Hippocampal formation (tissue), 2 donors: ENCODE results near the gene AAK1.
"Not testable (repeated sequence)": the region's sequence is repeated elsewhere in the genome, so short reads cannot be mapped to it uniquely, and the experiment has no call there.

Experiments used
- DNase-seq, 2 donors: peaks; one replicate each; lab custom pipeline; 2025; lab: John Stamatoyannopoulos, UW

The AAK1 gene

GRCh38 chr2:69659941-69660483, 16.5 kb upstream of the AAK1 start:
- no peak for DNase-seq

GRCh38 chr2:69659349-69659748, 15.8 kb upstream of the AAK1 start:
- DNase-seq = no peak

- DNase-seq = no peak
Measured at GRCh38 chr2:69652206-69652605, 8.7 kb upstream of the AAK1 start.

- not testable (repeated sequence) for DNase-seq
Measured at GRCh38 chr2:69647196-69647595, 3.7 kb upstream of the AAK1 start.

- DNase-seq = no peak
Measured at GRCh38 chr2:69646714-69647113, 3.2 kb upstream of the AAK1 start.

- no peak for DNase-seq
Measured at GRCh38 chr2:69645921-69646320, 2.4 kb upstream of the AAK1 start.

- peak in 1 of 2 donors; percentile 23 for DNase-seq
Measured at GRCh38 chr2:69645031-69645431, 1.5 kb upstream of the AAK1 start.

GRCh38 chr2:69644506-69644979, 1.0 kb upstream of the AAK1 start:
- no peak for DNase-seq

- peak; percentile 40 to 49 for DNase-seq
Measured at GRCh38 chr2:69642709-69643601, 584 bp downstream of the AAK1 start.

GRCh38 chr2:69641887-69642708, 1.4 kb downstream of the AAK1 start:
- DNase-seq = no peak

GRCh38 chr2:69641471-69641870, 2.1 kb downstream of the AAK1 start:
- DNase-seq = no peak

GRCh38 chr2:69639266-69639665, 4.3 kb downstream of the AAK1 start:
- no peak for DNase-seq

- DNase-seq = no peak
Measured at GRCh38 chr2:69638630-69639029, 4.9 kb downstream of the AAK1 start.

GRCh38 chr2:69637923-69638322, 5.6 kb downstream of the AAK1 start:
- DNase-seq = peak in 1 of 2 donors; percentile 9

GRCh38 chr2:69636395-69636794, 7.1 kb downstream of the AAK1 start:
- no peak for DNase-seq

- no peak for DNase-seq
Measured at GRCh38 chr2:69635432-69635831, 8.1 kb downstream of the AAK1 start.

- no peak for DNase-seq
Measured at GRCh38 chr2:69634196-69634821, 9.2 kb downstream of the AAK1 start.

- DNase-seq = no peak
Measured at GRCh38 chr2:69631402-69631801, 12.1 kb downstream of the AAK1 start.

- no peak for DNase-seq
Measured at GRCh38 chr2:69629921-69630608, 13.5 kb downstream of the AAK1 start.

GRCh38 chr2:69628325-69629021, 15.1 kb downstream of the AAK1 start:
- no peak for DNase-seq
